HG03039 (cell line): Measurements from ENCODE around the gene AADAT.
A peak's percentile ranks its signal among the peaks of the same experiment; 100 is the strongest.

ENCODE experiments used
- ATAC-seq: cut with Tn5 transposase; IDR thresholded peaks from one replicate; pipeline ENCODE4 v1.9.1; 2021; ENCODE audit warnings: mild to moderate bottlenecking, moderate library complexity; ENCODE audit not compliant: unreplicated experiment

Gene AADAT

DNA sequence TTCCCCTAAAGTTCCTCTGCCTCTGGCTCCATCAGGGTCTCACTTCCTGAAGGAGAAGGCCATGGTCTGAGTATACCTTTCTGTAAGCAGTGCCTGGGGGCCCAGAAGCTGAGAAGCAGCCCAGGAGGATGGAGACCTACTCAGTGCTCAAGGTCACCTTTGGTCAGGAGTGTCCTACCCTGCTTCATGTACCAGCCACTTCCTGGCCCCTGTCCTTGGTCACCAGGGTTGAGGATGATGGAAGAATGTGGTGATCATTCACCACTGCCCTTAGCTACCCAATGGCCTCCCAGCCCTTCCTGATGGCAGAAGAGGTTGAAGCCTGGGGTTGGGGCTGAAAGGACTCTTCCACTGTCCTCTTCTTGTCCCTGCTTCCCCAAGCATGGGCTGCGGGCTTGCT, 54.5 kb downstream of the AADAT start:
- ATAC-seq, result no peak

DNA sequence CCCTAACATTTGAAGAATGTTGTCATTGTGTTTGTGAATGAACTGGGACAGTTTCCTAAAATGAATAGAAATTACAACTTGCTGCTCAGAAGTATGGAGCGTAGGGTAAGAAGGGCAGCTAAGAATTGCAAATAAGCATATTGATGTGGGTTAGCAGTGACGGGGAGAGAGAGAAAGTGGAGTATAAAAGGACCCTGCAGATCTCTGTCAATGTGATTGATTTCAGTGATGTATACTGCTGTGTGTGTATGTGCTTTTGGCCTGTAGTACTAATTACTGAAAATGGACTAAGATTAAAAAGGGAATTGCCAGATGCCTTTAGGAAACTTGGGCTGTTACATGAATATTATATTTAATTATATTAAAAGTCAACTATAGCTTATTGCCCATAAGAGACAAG, 55.8 kb downstream of the AADAT start:
- ATAC-seq, result no peak

DNA sequence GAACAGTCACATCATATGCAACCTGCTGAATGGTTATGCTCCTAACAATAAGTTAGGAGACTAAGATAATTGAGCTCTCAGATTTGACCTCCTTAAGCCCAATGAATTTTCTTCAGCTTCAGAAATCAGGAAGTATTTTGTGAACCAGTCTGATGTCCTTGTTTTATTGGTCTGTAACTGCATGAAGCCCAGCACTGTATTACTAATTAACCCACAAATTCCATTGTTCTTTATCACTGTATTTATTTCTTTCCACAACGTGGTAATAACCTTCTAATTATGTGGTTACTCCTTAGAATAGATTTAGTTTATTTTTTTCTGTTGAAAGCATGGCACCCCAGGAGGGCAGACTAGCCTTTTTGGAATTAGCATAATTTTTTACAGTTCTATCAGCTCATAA, 59.6 kb downstream of the AADAT start:
- no peak for ATAC-seq

DNA sequence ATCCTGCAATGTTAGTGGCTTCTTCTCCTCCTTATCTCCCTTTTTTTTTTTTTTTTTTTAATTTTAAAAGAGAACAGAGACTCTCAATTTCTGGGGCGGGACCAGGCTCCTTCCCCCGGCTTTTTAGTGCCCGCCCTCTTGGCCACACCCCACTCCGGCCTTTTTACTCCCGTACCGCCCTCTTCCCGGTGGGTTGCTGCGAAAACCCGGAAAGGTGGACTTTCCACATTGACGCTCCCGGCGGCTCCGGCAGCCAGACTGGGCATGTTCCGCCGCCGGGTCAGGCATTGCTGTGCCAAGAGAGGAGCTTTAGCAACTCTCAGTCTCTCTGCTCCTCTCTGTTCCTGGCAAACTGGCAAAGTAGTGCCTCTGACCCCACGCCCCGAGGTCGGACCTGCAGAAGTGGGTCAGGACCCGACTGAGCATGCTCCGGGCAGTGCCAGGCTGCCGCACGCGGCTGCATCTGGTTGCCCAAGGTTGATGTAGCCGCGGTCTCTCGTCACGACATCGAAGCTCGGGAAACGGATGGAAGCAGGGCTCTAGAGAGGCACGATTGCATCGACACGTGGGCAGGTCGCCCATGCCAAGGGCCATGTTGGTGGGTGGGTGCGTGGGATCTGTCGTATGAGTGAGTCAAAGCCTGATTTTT, 62.5 kb downstream of the AADAT start:
- ATAC-seq, result peak; percentile 66

DNA sequence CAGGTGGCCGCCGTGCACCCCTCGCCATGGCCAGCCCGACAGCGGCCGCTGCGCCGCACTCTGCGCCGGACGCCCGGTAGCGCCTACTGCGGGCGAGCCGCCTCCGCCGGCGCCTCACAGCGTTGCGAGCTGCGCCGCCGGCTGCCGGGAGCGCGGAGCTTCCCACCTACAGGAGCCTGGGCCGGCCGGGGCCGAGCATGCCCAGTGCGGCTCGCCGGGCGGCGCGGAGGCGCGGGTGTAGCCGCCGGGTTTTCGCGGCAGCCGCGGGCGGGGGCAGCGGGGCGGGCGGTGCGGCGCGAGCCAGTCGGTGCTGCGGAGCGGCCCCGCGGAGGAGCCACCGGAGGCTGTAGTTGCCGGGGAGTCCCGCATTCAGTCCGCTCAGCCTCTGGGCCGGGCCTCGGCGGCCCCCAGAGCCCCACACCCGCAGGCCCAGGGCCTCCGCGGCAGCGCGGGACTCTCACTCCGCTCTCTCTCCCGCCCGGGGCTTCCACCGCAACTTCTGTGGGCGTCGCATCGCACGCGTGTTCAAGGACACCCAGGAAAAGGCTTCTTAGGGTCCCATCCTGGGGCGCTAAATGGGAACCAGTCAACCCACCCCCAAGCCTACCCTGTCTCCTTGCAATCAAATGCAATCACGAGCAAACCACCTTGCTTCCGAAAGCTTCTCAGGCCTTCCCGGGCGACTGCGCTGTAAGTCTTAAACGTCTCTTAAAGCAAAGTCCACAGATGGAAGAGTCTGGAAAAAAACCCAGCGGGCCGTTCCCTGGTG, 63.3 kb downstream of the AADAT start, which contains the start of gene MFAP3L:
Gene MFAP3L (minus strand): TSS at position 143 of the 769 bp plus-strand sequence. CDS start 20,518 bp downstream, outside the sequence.
- ATAC-seq, result peak; percentile 82

DNA sequence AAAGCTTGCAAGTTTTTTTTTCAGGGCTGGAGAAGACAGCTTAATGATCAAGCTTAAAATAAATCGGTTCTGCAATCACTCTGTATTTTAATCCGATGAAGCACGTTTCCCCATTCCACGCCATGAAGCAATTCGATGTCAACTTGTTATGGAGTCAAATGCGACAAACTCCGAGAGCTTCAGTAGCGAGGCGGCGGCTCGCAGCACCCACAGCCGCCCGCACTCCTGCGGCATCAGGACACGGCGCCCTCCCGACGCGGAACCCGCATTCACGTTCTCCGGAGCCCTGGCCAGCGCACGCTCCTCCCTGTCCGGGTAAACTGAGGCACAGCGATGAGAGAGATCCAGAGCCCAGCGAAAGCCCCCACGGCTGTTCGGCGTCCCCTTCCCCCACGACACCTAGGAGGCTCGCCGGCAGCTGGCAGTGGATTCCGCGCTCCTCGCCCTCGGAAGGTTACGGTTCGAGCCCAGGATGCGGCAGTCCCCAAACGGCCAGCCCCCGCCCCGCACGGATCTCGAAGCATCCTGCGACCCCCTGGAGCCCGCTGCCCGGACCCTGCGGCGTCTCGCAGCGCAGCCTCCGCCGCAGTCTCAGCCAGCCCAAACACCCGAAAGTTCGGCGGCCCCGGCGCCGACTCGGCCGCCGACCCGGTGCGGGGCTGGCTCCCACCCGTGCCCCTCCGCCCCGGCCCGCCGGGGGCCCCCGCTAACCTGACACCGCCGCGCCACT, 64.1 kb downstream of the AADAT start:
- no peak for ATAC-seq

DNA sequence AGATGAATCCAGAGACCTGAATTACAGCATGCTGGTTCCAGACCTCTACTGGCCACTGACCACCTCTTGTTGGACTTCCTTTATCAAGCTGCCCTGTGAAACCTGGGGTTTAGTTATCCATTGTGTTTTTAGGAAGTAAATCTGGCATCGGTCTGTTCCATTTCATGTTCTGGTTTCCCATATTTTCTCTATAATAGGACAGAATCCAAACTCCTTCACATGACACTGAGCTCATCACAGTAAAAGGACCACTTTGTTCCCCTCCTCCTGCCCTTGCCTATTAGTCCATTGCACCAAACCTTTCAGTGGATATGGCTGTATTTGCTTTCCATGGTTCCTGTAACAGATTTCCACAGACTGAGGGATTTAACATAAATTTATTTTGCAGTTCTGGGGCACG, 67.5 kb downstream of the AADAT start:
- ATAC-seq, result no peak

DNA sequence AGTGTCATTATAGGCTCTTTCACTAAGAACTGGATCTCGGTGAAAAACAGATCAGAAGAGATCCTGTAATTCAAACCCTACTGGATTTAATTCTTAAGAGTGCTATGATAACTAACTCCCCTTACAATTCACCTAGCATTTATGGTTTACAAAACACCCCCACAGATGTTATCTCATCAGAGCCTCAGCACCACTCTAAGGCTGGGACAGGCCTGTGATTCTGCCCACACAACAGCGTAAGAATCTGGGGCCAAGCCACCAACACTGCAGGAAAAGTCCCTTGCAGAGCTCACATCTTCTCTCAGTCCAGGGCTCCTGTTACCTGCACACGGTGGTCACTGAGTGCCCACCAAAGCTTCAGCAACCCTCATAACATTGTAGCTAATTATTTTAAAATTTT, 72.5 kb downstream of the AADAT start:
- no peak for ATAC-seq

DNA sequence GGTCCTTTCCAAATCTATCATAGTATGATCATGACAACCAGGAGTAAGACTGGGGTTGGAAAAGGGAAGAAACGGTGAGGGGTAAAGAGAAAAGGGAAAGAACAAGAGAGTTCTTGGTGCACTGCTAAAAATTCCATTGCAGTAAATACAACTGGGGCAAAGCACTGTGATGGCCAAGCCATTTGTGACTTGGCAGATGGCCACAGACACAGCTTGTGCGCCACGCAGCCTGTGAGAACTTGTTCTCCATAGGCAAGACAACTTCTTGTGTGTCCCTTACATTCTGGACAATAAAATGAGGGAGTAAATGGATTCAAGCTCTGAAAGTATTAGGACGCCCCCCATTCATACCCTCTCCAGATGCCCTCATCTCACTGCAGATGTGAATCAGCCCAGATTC, 74.5 kb downstream of the AADAT start:
- no peak for ATAC-seq

DNA sequence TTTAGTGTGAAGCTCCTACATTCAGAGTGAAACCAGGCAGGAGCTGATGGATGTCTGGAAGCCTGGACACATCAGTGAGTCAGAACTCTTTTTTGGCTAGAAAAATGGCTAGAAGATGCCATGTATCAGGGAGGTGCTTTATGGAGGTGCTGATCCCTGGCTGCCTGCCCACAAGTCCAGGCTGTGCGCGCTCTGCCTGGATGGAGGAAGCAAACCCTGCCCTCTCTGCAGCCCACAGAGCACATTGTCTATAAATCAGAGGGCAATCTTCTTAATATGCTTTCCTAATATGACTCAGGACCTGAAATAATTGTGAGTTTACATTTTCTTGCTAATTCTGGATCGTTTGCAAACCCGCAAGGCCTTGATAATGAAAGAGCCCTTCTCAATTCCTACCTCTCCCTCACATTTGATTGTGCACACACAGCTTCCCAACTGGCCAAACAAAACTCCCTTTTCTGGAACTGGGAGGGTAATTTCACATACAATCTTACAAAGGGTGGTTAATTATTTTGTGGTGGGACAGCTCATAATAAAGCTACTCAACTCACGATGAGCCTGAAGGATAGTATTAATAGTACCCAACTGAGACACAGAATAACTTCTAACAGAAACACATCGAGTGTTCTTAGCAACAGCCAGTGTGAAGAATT, 75.3 kb downstream of the AADAT start:
- ATAC-seq, result no peak

DNA sequence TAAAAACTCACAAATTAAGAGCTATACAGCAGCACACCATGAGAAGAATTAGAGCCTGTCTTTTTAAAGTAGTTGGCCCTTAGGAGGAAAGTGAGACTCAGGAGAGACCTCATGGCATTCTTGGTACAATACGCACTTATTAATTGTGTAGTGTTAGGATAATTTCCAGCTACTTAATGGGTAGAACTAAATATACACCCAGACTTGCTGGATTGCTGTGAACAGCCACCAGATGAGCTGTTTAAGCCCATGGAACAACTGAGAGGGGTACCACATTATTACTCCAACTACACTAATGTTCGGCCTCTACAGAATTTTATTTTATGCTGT, 77.2 kb downstream of the AADAT start:
- ATAC-seq, result no peak

DNA sequence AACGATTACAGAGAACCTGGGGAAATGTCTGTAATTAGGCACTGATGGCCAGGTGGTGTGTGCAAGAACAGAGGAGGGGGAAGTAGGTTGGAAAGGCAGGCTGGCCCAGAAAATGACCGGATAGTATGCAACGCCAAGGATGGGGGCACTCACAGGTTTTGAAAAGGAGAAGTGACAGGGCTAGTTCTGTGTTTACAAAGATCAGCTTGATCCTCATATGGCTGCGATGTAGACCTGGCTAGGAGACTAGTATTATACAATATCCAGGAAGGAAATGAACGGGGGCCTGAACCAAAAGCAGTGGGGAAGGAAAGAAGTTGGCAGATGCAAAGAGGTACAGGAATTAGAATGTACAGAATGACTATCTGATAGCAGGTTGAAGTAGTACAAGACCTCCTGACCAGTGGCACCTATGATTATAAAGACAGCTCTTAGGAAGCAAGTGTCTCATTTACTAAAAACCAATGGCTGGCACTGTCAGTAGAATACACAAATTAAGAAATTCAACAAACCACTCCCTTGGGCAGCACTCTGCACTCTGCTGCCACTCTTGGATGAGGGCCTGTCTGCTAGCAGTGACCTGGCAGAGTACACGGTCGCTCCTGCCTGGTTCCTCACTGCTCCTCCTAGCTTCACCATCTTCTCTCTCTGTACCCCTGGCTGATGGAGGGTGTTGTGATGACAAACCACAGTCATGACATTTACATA, 77.7 kb downstream of the AADAT start:
- ATAC-seq, result no peak
